ENCODE results near the gene SYK. TPM values are rescaled to one million over a fixed set of nuclear protein-coding genes. Genes with fewer than 3 reads are reported as not detected.

The SYK gene
- total RNA-seq, 4 donors from 2014 or later = 43.7 to 54.9 (median 47.9) TPM

GRCh38 chr9:90774682-90775081, 26.9 kb upstream of the SYK start:
- intact Hi-C loops (cut with DNase I) = no loop called here
- no peak for DNase-seq
- TF ChIP-seq POLR2A (IDR thresholded peaks at IDR 0.05) = no peak
- peak in 3 of 6 experiments; percentile 18 to 38 (median 28) for TF ChIP-seq CTCF (IDR thresholded peaks at IDR 0.05)
- Histone ChIP-seq H3K27ac (no peak overlapping the region), H3K4me3 (no peak overlapping the region), H3K27me3 (no peaks in the 10 kb centered on the region), H3K4me1 (no peaks in the 10 kb centered on the region), H3K9me3 (no peaks in the 10 kb centered on the region), H3K36me3 (no peaks in the 10 kb centered on the region)
- WGBS, 2 donors = 66 to 74% methylated on average over 3 of the region's 3 CpGs

DNA sequence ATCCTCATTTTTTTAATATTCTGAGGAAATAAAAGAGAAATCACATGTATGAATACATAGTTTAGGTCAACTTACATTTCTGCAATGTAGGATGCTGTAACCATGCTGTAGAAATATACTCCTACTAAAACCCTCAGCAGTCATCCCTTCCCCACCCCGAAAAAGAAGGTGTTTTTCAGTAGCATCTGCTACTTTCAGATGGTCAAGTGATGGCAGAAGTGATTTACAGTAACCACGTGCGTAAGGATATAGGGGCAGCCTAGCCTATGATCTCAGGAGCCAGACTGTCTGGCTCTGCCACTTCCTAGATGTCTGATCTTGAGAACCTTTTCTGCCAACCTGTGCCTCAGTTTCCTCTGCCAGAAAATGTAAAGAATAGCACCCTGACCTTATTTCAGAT, 26.0 kb upstream of the SYK start:
- intact Hi-C loops (cut with DNase I) = no loop called here
- Histone ChIP-seq H3K27me3 (no peaks in the 10 kb centered on the region), H3K4me1 (no peaks in the 10 kb centered on the region), H3K9me3 (no peaks in the 10 kb centered on the region), H3K4me3 (no peak overlapping the region), H3K27ac (no peak overlapping the region), H3K36me3 (no peaks in the 10 kb centered on the region)
- 49 to 52% methylated on average over 3 of the region's 3 CpGs for WGBS, 2 donors
- no peak for DNase-seq
- TF ChIP-seq POLR2A (IDR thresholded peaks at IDR 0.05) (no peak), CTCF (IDR thresholded peaks at IDR 0.05) (no peak)

- DNase-seq = no peak
- 86 to 95% methylated on average over 2 of the region's 2 CpGs for WGBS, 2 donors
- intact Hi-C loops (cut with DNase I) = no loop called here
These were observed 22.9 kb upstream of the SYK start for GRCh38 chr9:90778746-90779145.

DNA sequence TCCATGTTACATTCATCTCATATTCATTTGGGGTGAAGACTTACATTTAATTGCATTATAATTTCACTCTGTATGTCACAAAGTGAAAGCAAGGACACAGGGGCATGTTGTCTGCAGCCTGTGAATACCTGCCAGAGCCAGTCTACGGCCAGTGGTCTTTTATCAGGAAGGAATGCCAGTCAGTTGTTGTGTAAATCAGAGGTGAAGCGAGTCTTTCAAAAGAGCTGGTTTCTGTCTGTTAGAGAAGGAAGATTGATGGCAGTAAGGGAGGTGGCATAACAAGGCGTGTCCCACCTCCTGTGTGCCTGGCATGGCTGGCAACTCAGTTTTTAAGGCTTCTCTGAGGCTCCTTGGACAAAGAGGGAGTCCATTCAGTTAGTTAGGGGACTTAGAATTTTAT, 18.1 kb upstream of the SYK start:
- H3K4me1 ChIP-seq = peaks cover 0 to 24% (median 0%) of the 10 kb centered on the region in 3 donors
- H3K4me3 ChIP-seq = no peak overlapping the region
- no peak for TF ChIP-seq POLR2A (IDR thresholded peaks at IDR 0.05)
- TF ChIP-seq CTCF (IDR thresholded peaks at IDR 0.05) = no peak
- intact Hi-C loops (cut with DNase I) = no loop called here
- DNase-seq = no peak
- 22 to 44% methylated on average over 3 of the region's 3 CpGs for WGBS, 2 donors
- no peak overlapping the region for H3K27ac ChIP-seq
- H3K27me3 ChIP-seq = no peaks in the 10 kb centered on the region
- H3K36me3 ChIP-seq = no peaks in the 10 kb centered on the region
- H3K9me3 ChIP-seq = peaks cover 0 to 3% (median 0%) of the 10 kb centered on the region in 3 donors

More at GRCh38 chr9:90778746-90779145, 22.9 kb upstream of the SYK start:
- Histone ChIP-seq H3K9me3 (no peaks in the 10 kb centered on the region), H3K36me3 (no peaks in the 10 kb centered on the region), H3K4me3 (no peak overlapping the region), H3K27me3 (no peaks in the 10 kb centered on the region), H3K27ac (no peak overlapping the region), H3K4me1 (peaks cover 0 to 19% (median 0%) of the 10 kb centered on the region in 3 donors)
- TF ChIP-seq POLR2A (IDR thresholded peaks at IDR 0.05) (no peak), CTCF (IDR thresholded peaks at IDR 0.05) (no peak)

- no peaks in the 10 kb centered on the region for H3K36me3 ChIP-seq
- TF ChIP-seq POLR2A (IDR thresholded peaks at IDR 0.05) = no peak
- no peak for TF ChIP-seq CTCF (IDR thresholded peaks at IDR 0.05)
- DNase-seq = no peak
- H3K27ac ChIP-seq = no peak overlapping the region
- H3K9me3 ChIP-seq = peaks cover 0 to 3% (median 0%) of the 10 kb centered on the region in 3 donors
- no peak overlapping the region for H3K4me3 ChIP-seq
- intact Hi-C loops (cut with DNase I) = no loop called here
- H3K27me3 ChIP-seq = no peaks in the 10 kb centered on the region
- WGBS, 2 donors = 67 to 72% methylated on average over 8 of the region's 8 CpGs
- H3K4me1 ChIP-seq = peaks cover 0 to 24% (median 0%) of the 10 kb centered on the region in 3 donors
These were observed 17.7 kb upstream of the SYK start for GRCh38 chr9:90783964-90784363.
